A204.1 (cell line): ENCODE results near the gene ANKRD44.
"Not testable (repeated sequence)": the region's sequence is repeated elsewhere in the genome, so short reads cannot be mapped to it uniquely, and the experiment has no call there.

Experiments
- FAIRE-seq: peaks from 2 replicates; lab custom pipeline; 2012; peaks lifted over from hg19 to GRCh38; lab: Jason Lieb, UNC

Gene ANKRD44

DNA sequence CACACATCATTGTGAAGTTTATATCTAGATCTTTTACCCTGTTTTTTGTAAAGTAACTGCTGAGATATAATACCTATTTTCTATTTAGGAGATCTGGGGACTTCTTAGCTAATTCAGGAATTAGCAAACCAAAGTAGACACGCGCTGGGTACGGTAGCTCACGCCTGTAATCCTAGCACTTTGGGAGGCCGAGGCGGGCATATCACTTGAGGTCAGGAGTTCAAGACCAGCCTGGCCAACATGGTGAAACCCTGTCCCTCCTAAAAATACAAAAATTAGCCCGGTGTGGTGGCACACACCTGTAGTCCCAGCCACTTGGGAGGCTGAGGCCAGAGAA is 23.0 kb downstream of the ANKRD44 start:
- FAIRE-seq, result not testable (repeated sequence)

DNA sequence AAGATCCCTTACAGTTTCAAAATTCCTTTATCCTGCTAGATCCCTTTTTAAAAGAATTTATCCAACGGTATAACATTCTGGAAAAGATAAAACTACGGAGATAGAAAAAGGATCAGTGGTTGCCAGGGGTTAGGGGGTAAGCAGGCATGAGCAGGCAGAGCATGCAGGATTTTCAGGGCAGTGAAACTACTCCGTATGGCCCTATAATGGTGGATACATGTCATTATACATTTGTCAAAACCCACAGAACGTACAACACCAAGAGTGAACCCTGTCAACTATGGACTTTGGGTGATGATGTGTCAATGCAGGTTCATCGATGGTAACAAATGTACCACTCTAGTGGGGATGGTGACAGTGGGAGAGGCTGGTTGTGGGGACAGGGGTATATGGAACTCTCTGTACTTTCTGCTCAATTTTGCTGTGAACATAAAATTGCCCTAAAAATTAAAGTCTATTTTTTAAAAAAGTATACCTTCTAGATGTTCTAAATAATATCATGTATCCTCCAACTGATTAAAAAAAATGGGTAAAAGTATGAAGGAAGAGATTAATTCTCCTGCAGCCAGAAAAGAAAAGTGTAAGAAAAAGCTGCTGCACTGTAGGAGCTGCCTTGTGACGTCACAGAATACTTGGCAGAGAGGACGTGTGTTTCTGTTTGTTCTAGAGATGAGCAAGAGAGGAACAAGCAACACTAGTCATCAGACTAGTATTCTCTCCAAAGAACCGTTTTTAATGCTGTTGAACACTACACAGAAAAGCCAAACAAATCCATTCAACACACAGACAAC is 23.6 kb downstream of the ANKRD44 start:
- FAIRE-seq, result no peak

DNA sequence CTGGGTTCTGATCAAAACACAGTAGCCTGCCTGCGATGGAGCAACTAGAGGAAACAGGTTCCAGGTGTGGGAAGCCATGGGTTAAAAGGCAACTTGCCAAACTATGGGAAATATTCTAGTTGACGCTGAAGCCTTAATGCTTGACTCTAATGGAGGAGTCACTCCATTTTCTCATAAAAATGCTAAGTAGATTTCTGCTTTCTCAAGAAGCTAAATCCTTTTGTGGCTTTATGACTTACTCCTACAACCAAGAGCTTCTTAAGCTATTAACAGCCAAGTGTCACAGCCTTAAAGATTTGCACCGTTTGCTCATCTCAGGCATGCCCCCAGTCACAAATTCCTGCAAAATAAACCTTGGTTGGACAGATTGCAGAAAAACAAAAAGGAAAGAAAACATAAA is 25.2 kb downstream of the ANKRD44 start:
- FAIRE-seq, result no peak

DNA sequence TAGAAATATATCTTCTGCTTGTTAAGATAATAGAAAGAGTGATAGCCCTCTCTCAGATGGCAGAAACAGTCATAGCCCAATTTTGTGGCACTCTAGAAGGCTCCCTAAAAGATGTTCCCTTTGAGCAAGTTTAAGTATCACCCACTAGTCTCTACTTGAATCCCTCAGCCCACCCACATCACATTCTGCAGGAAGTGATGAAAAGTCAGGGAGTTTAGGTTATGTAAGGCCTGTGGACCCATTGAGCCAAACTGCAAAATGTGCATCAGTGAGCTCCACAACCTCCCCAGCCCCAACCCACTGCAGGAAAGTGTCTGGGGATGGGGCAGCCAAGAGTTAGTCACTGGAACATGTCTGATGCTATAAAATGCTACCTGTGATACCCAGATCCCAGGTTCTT is 25.6 kb downstream of the ANKRD44 start:
- no peak for FAIRE-seq

DNA sequence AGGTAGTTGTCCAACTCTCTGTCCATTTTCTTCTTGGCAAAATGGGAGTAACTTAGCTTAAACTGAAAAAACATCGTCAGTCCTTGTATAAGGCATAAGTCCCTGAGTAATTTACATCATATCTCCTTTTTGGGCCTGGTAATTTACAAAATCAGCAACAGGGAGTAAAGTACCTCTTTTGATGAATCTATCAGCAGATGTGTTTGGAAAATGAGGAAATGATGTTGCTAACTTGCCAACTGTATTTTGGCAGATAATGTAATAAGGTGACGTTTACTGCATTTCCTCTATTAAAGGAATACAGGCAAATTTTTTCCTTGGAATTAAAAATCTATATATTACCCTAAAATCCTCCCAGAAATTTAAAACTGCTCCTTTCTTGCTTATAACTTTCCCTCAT is 29.2 kb downstream of the ANKRD44 start:
- FAIRE-seq, result no peak

GRCh38 chr2:197280015-197280702 is 30.4 kb downstream of the ANKRD44 start:
- no peak for FAIRE-seq

GRCh38 chr2:197278799-197279763 is 31.5 kb downstream of the ANKRD44 start:
- no peak for FAIRE-seq

- no peak for FAIRE-seq
Measured at GRCh38 chr2:197277794-197278193, 32.8 kb downstream of the ANKRD44 start.

- no peak for FAIRE-seq
Measured at GRCh38 chr2:197276156-197276555, 34.4 kb downstream of the ANKRD44 start.

DNA sequence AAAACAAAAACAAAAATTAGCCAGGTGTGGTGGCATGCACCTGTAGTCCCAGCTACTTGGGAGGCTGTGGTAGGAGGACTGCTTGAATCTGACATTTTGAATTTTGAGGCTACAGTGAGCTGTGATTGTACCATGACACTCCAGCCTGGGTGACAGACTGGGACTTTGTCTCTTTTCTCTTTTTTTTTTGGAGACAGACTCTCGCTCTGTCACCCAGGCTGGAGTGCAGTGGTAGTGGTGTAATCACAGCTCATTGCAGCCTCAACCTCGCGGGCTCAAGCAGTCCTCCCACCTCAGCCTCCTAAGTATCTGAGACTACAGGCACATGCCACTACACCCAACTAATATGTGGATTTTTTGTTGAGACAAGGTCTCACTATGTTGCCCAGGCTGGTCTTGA is 35.6 kb downstream of the ANKRD44 start:
- FAIRE-seq, result no peak

- no peak for FAIRE-seq
Measured at GRCh38 chr2:197274349-197274748, 36.2 kb downstream of the ANKRD44 start.

DNA sequence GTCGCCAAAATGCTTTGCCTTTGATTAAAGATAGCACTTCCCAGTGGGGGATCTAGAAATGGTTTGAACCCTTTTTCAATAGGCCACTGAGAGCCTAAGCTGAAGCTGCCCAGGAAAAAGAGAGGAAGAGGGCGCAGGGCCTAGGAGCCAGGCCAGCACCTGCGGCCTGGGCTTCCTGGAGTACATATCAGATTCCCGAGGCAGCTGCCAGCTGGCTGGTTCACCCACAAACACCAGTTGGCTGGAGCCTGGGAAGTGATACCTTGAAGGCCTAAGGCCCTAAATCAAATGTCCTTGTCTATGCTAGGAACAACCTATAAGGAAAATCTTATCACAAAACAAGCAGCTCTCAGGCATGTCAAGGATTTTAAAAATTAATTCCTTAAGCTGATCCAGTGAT is 37.1 kb downstream of the ANKRD44 start:
- no peak for FAIRE-seq

GRCh38 chr2:197270601-197271000 is 40.0 kb downstream of the ANKRD44 start:
- no peak for FAIRE-seq

DNA sequence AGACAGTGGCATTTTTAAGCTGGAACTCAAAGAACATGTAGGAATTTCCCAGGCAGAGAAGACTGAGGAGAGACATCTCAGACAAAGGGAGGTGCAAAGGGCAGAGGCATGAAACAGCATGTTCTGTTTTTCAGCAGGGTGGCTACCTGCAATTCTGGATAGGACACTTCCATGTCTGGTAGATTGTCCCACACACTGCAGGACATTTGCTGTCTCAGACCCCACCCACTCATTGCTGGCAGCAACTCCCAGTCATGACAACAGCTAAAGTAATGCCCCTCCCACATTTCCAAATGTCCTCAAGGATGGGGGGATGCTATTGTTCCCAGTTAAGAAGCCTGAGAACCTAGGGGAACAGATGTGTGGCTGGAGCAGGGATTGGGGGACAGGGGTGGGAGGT is 40.8 kb downstream of the ANKRD44 start:
- FAIRE-seq, result no peak

- FAIRE-seq, result no peak
Measured at GRCh38 chr2:197268786-197269584, 41.6 kb downstream of the ANKRD44 start.

DNA sequence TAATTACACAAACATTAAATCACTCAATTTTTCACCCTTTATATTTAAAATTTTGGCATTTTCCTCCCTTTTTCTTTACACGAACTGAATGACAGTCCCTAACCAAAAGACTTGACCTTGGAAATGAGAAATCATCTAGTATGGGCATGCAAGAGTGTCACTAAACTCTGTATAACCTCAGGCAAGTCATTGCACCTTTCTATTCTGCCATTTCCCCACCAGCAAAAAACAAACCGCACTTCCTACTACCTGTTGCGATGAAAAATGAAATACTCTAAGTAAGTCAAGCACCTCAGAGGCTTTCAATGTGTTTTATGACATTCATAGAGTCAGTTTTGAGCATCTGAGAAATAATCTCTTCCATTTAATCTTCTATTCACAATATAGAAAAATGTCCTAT is 44.1 kb downstream of the ANKRD44 start:
- no peak for FAIRE-seq

DNA sequence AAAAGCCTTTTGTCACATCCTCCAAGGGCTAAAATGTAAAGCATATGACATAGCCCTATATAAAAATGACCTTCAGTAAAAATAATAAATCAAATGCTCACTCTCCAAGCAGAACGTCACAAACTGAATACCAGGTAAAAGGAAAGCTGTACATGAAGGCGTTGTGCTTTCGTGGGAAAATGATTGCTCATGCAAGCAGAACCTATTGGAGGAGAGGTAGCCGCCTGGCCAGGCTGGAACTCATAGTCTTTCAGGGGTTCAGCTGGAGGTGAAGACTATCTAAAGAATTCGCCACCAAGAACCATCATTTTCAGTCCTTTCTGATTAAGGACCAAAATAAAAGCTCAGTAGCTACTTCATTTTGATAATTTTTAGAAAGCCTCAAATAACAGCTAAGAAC is 44.7 kb downstream of the ANKRD44 start:
- no peak for FAIRE-seq

DNA sequence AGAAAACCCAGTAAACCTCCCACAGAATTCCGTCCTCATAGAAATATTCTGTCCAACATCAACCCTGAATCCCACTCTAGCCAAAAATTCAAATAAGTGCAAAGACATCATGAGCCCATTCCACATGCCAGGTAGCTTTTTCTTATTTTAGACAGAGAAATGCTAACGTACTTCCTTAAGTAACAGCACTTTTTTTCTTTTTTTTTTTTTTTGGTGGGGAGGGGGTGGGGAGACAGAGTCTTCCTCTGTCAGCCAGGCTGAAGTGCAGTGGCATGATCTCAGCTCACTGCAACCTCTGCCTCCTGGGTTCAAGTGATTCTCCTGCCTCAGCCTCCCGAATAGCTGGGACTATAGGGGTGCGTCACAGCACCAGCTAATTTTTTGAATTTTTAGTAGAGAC is 45.5 kb downstream of the ANKRD44 start:
- no peak for FAIRE-seq

GRCh38 chr2:197264332-197264731 is 46.2 kb downstream of the ANKRD44 start:
- no peak for FAIRE-seq

DNA sequence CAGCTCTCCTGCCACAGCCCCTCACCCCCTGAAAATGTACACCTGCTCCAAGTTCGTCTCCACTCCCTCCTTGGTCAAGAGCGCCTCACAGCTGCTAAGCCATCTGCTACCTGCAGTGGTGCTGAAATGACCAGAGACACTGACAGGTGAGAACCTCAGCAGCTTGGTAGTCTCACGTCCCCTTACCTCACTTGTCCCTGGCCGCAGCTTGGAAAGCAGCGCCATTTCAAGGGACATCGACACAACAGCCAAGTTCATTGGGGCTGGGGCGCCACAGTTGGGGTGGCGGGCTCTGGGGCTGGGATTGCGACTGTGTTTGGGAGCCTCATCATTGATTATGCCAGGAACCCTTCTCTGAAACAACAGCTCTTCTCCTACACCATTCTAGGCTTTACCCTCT is 47.5 kb downstream of the ANKRD44 start:
- no peak for FAIRE-seq

- no peak for FAIRE-seq
Measured at GRCh38 chr2:197261808-197262226, 48.8 kb downstream of the ANKRD44 start.

GRCh38 chr2:197259470-197259999 is 51.0 kb downstream of the ANKRD44 start:
- FAIRE-seq, result no peak
